Transverse colon (tissue), 4 donors: Measurements from ENCODE around the gene SLC25A19. TPM values are rescaled to one million over a fixed set of nuclear protein-coding genes. Genes with fewer than 3 reads are reported as not detected.

Source experiments
- DNase-seq: peaks from one replicate; pipeline ENCODE4 v3.0.0-alpha.2; 2019
- H3K27ac ChIP-seq, 4 donors: fragments of 200-600 bp; sonication (generic); 2 replicates each; pipeline ENCODE4 v1.5.1; 2016 to 2018; ENCODE audit warnings: inconsistent platforms in 4 of 4
- H3K27me3 ChIP-seq: fragments of 200-600 bp; sonication (generic); 2 replicates; pipeline ENCODE4 v1.5.1; 2017; ENCODE audit warnings: inconsistent platforms
- H3K36me3 ChIP-seq, 4 donors: fragments of 200-600 bp; sonication (generic); 2 replicates each; pipeline ENCODE4 v1.5.1; 2017 to 2019; ENCODE audit warnings: inconsistent platforms in 4 of 4
- H3K4me1 ChIP-seq, 4 donors: fragments of 200-600 bp; sonication (generic); 2 replicates each; pipeline ENCODE4 v1.5.1; 2017 to 2020; ENCODE audit warnings: inconsistent platforms in 4 of 4
- H3K4me3 ChIP-seq, 4 donors: fragments of 200-600 bp; sonication (generic); 1 replicate in 1 of 4; 2 replicates in 3 of 4; pipeline versions ENCODE4 v1.5.1 to v1.6.1; 2017 to 2019; ENCODE audit warnings: inconsistent platforms in 4 of 4
- H3K9me3 ChIP-seq, 2 donors: fragments of 200-600 bp; sonication (generic); 2 replicates each; pipeline ENCODE4 v1.5.1; 2017 to 2019; ENCODE audit warnings: inconsistent platforms in 2 of 2
- EP300 ChIP-seq: sonication (generic); formaldehyde crosslinking; IDR thresholded peaks from one replicate; pipeline ENCODE4 v1.6.1; 2017; ENCODE audit warnings: antibody characterized with exemption, low read depth
- POLR2A ChIP-seq: fragments of 450-650 bp; IDR thresholded peaks from one replicate; pipeline ENCODE4 v1.6.1; 2016; ENCODE audit warnings: antibody characterized with exemption, mild to moderate bottlenecking, moderate library complexity
- POLR2AphosphoS5 ChIP-seq, 3 donors: sonication (generic); formaldehyde crosslinking; IDR thresholded peaks; one replicate each; pipeline ENCODE4 v1.6.1; 2016; ENCODE audit warnings: antibody characterized with exemption in 3 of 3
- WGBS, 2 donors: methylation state at CpG; one replicate each; pipeline ENCODE4 v1.1.5; 2018; ENCODE audit warnings: low coverage in 1 of 2; 5-methylcytosine and 5-hydroxymethylcytosine counted together
- in situ Hi-C, 4 donors: fragments of 200-750 bp; cut with MboI; loops; one replicate each; pipeline versions ENCODE4 v1.15.0 to v1.15.1; 2017; ENCODE audit warnings: low sequenced_read_pairs in 3 of 4, low pct_ligation_motif_present in 1 of 4, low pct_unique_long_range_greater_than_20kb in 1 of 4
- intact Hi-C: fragments of 100-400 bp; cut with DNase I; formaldehyde crosslinking; loops from one replicate; pipeline ENCODE4 v1.15.1; 2023; ENCODE audit warnings: low total_unique reads
- total RNA-seq, 4 donors: library from RNA; depleted of rRNA; stranded (reverse); fragments of >200 nt; gene quantifications; one replicate each; pipeline ENCODE4 v1.1.0, GENCODE V29; 2016
- TF ChIP-seq, protein P1 (sequence below), 5 experiments: fragments of 200-600 bp in 3 of 5; fragments of 450-650 bp in 2 of 5; sonication (generic) in 3 of 5; IDR thresholded peaks; 1 replicate in 2 of 5; 2 replicates in 3 of 5; pipeline ENCODE4 v1.5.1; 2016 to 2017; ENCODE audit warnings: antibody characterized with exemption in 5 of 5, inconsistent platforms in 3 of 5, mild to moderate bottlenecking in 2 of 5, moderate library complexity in 1 of 5

SLC25A19 gene
- total RNA-seq, 4 donors from 2014 or later, result 12.6 to 49.6 (median 20.7) TPM

DNA sequence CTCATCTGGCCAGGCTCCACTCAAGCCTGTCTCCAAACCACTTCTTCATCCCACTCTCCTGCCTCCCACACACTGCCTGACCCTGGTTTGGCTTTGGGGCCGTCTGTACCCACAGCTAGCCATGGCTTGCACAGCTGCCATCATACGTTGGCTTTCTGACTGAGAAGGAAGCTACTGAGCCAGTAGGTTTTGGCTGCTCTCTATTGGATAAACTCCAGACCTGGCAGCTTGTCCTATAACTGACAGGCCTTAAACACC is 22.2 kb downstream of the SLC25A19 start:
- intact Hi-C loops, result no loop called here
- H3K4me3 ChIP-seq, result no peak overlapping the region
- H3K9me3 ChIP-seq, result no peaks in the 10 kb centered on the region
- H3K27me3 ChIP-seq, result no peaks in the 10 kb centered on the region
- in situ Hi-C loops, result no loop called here
- DNase-seq, result no peak
- peaks cover 12 to 32% (median 23%) of the 10 kb centered on the region in 4 donors for H3K4me1 ChIP-seq
- H3K36me3 ChIP-seq, result peaks cover 0 to 14% (median 4%) of the 10 kb centered on the region in 4 donors
- H3K27ac ChIP-seq, result peak overlapping the region in 1 of 4 donors; percentile 29
- WGBS, 2 donors, result 59% methylated on average over 2 of the region's 2 CpGs; no CpG with 5 or more reads in 1 of the 2 donors
- TF ChIP-seq EP300 (no peak), POLR2AphosphoS5 (IDR thresholded peaks at IDR 0.05) (no peak), POLR2A (no peak)
- TF ChIP-seq, protein P1, sequence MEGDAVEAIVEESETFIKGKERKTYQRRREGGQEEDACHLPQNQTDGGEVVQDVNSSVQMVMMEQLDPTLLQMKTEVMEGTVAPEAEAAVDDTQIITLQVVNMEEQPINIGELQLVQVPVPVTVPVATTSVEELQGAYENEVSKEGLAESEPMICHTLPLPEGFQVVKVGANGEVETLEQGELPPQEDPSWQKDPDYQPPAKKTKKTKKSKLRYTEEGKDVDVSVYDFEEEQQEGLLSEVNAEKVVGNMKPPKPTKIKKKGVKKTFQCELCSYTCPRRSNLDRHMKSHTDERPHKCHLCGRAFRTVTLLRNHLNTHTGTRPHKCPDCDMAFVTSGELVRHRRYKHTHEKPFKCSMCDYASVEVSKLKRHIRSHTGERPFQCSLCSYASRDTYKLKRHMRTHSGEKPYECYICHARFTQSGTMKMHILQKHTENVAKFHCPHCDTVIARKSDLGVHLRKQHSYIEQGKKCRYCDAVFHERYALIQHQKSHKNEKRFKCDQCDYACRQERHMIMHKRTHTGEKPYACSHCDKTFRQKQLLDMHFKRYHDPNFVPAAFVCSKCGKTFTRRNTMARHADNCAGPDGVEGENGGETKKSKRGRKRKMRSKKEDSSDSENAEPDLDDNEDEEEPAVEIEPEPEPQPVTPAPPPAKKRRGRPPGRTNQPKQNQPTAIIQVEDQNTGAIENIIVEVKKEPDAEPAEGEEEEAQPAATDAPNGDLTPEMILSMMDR (IDR thresholded peaks at IDR 0.05), result no peak

DNA sequence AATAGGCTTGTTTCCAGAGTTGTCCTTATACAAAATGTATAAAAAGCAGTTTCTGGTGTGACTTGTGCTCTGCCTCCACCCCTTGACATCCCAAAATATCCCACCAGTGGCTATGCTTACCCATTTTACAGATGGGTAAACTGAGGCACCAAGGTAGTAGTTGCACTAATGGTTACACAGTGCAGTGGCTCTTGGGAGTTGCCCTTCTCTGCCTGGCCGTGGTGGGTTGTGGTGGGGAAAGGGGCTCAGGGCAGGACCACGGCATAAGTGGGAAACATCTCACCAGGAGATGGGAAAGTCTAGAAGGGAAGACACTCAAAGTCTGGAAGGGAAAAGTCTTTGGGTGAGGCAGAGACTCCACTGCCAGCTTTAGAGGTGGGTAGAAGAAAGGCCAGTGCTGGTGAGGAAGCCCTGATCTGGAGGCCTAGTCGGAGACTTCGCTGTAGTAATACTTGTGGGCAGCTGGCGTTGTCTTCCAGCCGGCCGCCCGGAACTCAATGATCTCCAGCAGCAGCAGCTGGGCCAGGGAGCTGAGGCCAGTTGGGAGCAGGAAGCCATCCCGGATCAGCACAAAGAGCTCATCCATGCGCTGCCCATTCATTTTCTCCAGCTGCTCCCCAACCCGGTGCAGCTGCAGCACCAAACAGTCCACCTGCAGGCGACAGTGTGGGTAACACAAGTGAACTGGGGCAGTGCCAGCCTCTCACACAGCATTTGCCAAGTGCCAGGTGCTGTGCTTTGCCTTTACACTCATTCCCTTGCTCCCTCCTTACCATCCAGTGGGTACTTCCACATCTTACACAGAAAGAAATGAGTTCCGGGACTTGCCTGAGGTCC is 22.7 kb downstream of the SLC25A19 start:
- TF ChIP-seq, protein P1 (IDR thresholded peaks at IDR 0.05), result no peak
- TF ChIP-seq POLR2AphosphoS5 (IDR thresholded peaks at IDR 0.05) (no peak), POLR2A (no peak), EP300 (no peak)
- H3K9me3 ChIP-seq, result no peaks in the 10 kb centered on the region
- no peak overlapping the region for H3K4me3 ChIP-seq
- in situ Hi-C loops (no loop called here), intact Hi-C loops (no loop called here)
- H3K27ac ChIP-seq, result no peak overlapping the region
- peaks cover 0 to 14% (median 4%) of the 10 kb centered on the region in 4 donors for H3K36me3 ChIP-seq
- peaks cover 8 to 28% (median 20%) of the 10 kb centered on the region in 4 donors for H3K4me1 ChIP-seq
- DNase-seq, result no peak
- WGBS, 2 donors, result 79 to 88% methylated on average over 10 to 13 of the region's 13 CpGs
- H3K27me3 ChIP-seq, result no peaks in the 10 kb centered on the region

DNA sequence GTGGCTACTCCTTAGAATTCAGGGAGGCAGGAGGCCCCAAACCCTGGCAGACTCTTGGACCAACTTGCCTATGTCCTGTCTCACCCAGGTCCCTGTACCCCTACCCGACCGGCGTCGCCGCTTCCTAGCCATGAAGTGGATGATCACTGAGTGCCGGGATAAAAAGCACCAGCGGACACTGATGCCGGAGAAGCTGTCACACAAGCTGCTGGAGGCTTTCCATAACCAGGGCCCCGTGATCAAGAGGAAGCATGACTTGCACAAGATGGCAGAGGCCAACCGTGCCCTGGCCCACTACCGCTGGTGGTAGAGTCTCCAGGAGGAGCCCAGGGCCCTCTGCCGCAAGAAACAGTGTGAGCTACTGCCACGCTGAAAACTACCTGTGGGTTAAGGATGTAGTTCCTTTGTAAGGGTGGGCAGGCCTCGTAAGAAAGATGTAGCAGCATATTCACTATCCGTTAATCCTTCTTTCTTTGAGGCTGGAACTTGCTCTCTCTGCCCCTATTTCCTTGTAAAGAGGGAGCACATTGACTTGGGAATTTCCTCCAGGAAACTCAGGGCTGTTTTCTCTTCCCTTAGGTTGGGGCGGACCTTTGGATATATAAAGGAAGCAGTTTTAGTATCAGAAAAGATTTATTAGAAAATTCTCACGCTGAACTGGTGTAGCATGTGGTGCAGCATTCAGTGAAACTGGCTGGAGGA is 23.5 kb downstream of the SLC25A19 start:
- WGBS, 2 donors, result 86 to 90% methylated on average over 4 to 17 of the region's 17 CpGs
- peaks cover 8 to 28% (median 21%) of the 10 kb centered on the region in 4 donors for H3K4me1 ChIP-seq
- intact Hi-C loops (no loop called here), in situ Hi-C loops (no loop called here)
- H3K27ac ChIP-seq, result no peak overlapping the region
- H3K9me3 ChIP-seq, result no peaks in the 10 kb centered on the region
- no peak for DNase-seq
- H3K36me3 ChIP-seq, result peaks cover 0 to 14% (median 4%) of the 10 kb centered on the region in 4 donors
- TF ChIP-seq POLR2A, result no peak
- TF ChIP-seq, protein P1 (IDR thresholded peaks at IDR 0.05), result no peak
- no peaks in the 10 kb centered on the region for H3K27me3 ChIP-seq
- H3K4me3 ChIP-seq, result no peak overlapping the region

DNA sequence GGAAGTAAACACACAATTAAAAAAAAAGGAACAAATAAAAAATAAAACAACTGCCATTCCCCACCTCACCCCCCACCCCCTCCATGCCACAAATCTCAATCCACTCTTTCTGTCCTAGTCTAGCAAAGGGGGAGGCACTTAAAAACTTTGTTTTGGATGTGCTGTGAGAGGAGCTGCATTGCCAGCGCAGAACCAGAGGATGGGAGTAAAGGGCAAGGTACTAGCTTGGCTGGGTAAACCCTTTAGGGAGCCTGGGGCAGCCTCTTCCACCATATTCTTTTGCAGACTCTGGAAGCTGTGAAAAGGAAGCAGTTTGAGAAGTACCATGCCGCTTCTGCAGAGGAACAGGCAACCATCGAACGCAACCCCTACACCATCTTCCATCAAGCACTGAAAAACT is 26.2 kb downstream of the SLC25A19 start:
- DNase-seq, result no peak
- Histone ChIP-seq H3K27me3 (no peaks in the 10 kb centered on the region), H3K4me1 (peaks cover 12 to 44% (median 31%) of the 10 kb centered on the region in 4 donors), H3K9me3 (no peaks in the 10 kb centered on the region), H3K36me3 (peaks cover 0 to 14% (median 4%) of the 10 kb centered on the region in 4 donors), H3K4me3 (no peak overlapping the region), H3K27ac (peak overlapping the region in 1 of 4 donors; percentile 92)
- intact Hi-C loops, result no loop called here
- in situ Hi-C loops, result no loop called here
- TF ChIP-seq POLR2AphosphoS5 (IDR thresholded peaks at IDR 0.05) (no peak), POLR2A (no peak), EP300 (no peak)
- TF ChIP-seq, protein P1 (IDR thresholded peaks at IDR 0.05), result no peak
- WGBS, 2 donors, result 88 to 94% methylated on average over 3 to 4 of the region's 4 CpGs
